ENCODE results near the gene CNTNAP2. TPM values are rescaled to one million over a fixed set of nuclear protein-coding genes. Genes with fewer than 3 reads are reported as not detected.
"Not testable (repeated sequence)": the region's sequence is repeated elsewhere in the genome, so short reads cannot be mapped to it uniquely, and the experiment has no call there.

Gene CNTNAP2
- polyA plus RNA-seq, 3 donors from 2014 or later = 0.94 to 1.1 TPM; not detected in 1

DNA sequence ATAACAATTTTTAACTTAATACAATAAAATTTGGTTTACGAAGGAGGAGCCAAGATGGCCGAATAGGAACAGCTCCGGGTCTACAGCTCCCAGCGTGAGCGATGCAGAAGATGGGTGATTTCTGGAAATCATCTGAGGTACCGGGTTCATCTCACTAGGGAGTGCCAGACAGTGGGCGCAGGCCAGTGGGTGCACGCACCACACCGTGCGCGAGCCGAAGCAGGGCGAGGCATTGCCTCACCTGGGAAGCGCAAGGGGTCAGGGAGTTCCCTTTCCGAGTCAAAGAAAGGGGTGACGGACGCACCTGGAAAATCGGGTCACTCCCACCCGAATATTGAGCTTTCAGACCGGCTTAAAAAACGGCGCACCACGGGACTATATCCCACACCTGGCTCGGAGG is 789.1 kb downstream of the CNTNAP2 start:
- not testable (repeated sequence) for H3K4me1 Mint-ChIP-seq; H3K27me3 Mint-ChIP-seq (ENCODE audit: low read depth in 3 of 3); H3K27ac Mint-ChIP-seq; H3K4me3 Mint-ChIP-seq; H3K36me3 Mint-ChIP-seq; DNase-seq
- peaks cover 9 to 39% (median 22%) of the 10 kb centered on the region in 6 donors for H3K9me3 Mint-ChIP-seq

DNA sequence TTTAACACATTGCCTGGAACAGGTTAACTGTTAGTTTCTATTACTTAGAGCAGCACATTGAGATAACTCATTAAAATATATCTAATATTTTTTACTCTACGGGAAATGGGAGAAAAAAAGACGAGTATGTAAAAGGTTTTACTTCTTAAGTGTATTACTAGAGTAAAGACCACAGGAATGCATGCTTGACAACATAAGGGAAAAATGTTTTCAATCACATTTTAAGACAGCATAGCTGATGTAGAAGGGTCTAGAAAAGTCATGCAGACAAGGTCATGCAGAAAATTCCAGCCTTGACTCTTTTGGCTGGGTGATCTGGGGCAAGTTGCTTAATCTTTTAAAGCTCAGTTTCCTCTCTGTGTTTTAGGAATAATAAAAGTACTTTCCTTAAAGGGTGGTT is 806.2 kb downstream of the CNTNAP2 start:
- peaks cover 8 to 33% (median 20%) of the 10 kb centered on the region in 6 donors for H3K9me3 Mint-ChIP-seq
- H3K27me3 Mint-ChIP-seq (ENCODE audit: low read depth in 3 of 3) = peaks cover 0 to 2% (median 0%) of the 10 kb centered on the region in 3 donors
- H3K27ac Mint-ChIP-seq = no peak overlapping the region
- no peak overlapping the region for H3K4me3 Mint-ChIP-seq
- no peaks in the 10 kb centered on the region for H3K36me3 Mint-ChIP-seq
- DNase-seq = no peak
- no peaks in the 10 kb centered on the region for H3K4me1 Mint-ChIP-seq

DNA sequence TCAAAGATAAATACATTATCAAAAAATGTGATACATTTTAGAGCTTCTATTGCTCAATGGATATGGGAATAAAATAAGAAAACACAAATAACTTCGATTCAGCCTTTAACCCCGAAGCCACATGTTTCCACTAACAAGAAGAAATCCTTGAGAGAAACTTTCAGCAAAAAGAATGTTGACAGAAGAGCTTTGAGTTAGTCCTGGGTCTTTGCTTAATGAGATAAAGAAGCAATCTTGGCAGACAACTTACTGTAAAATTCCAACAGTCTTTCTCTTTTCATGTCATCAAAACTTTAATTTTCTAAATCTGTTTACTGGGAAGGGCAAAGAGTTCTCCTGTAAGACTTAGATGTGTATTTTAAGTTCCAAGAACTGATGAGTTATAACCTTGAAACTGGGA is 810.2 kb downstream of the CNTNAP2 start:
- Mint-ChIP-seq H3K9me3 (peaks cover 0 to 10% (median 4%) of the 10 kb centered on the region in 6 donors), H3K4me1 (no peaks in the 10 kb centered on the region), H3K36me3 (no peaks in the 10 kb centered on the region), H3K27ac (no peak overlapping the region), H3K27me3 (ENCODE audit: low read depth in 3 of 3) (peaks cover 0 to 3% (median 0%) of the 10 kb centered on the region in 3 donors), H3K4me3 (no peak overlapping the region)
- DNase-seq = no peak

DNA sequence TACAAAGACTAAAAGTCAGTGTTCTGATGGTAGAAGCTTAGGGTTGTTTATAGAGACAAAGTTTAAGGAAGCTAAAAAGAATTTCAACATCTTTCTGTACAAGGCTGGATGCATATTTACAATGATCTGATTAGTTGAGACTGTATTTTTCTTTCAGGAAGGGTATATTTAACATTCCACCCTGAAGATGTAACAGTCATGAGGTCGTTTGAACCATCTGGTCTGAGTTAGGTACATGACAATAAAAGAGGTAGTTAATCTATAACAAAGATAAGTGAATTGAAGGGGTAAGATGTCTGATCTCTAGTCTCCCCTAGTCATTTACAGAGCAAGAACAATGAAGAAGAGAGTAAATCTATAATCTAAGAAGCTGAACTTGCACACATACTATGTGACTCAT is 821.2 kb downstream of the CNTNAP2 start:
- H3K27ac Mint-ChIP-seq = no peak overlapping the region
- H3K36me3 Mint-ChIP-seq = no peaks in the 10 kb centered on the region
- no peaks in the 10 kb centered on the region for H3K27me3 Mint-ChIP-seq (ENCODE audit: low read depth in 3 of 3)
- H3K4me3 Mint-ChIP-seq = no peak overlapping the region
- no peaks in the 10 kb centered on the region for H3K4me1 Mint-ChIP-seq
- no peak for DNase-seq
- H3K9me3 Mint-ChIP-seq = peaks cover 3 to 34% (median 13%) of the 10 kb centered on the region in 6 donors

DNA sequence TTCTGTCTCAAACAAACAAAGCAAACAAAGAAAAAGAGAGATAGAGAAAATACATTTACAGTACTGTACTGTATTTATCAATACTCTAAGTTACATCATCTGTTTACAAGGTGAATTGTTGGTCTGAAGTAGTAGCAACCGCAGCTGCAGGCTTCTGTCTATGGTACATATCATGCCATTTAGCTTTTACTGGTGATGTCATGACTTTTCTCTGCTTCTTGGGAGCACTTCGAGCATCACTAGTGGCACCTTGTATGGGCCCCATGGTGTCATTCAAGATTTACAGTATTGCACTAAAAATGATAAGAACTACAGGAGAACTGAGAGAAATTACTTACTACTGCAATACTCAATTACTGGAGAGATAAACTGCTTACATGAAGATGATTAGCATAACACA is 826.9 kb downstream of the CNTNAP2 start:
- H3K9me3 Mint-ChIP-seq = peaks cover 3 to 27% (median 11%) of the 10 kb centered on the region in 6 donors
- no peaks in the 10 kb centered on the region for H3K4me1 Mint-ChIP-seq
- peaks cover 0 to 3% (median 0%) of the 10 kb centered on the region in 3 donors for H3K36me3 Mint-ChIP-seq
- H3K27me3 Mint-ChIP-seq (ENCODE audit: low read depth in 3 of 3) = no peaks in the 10 kb centered on the region
- H3K4me3 Mint-ChIP-seq = no peak overlapping the region
- DNase-seq = no peak
- no peak overlapping the region for H3K27ac Mint-ChIP-seq

DNA sequence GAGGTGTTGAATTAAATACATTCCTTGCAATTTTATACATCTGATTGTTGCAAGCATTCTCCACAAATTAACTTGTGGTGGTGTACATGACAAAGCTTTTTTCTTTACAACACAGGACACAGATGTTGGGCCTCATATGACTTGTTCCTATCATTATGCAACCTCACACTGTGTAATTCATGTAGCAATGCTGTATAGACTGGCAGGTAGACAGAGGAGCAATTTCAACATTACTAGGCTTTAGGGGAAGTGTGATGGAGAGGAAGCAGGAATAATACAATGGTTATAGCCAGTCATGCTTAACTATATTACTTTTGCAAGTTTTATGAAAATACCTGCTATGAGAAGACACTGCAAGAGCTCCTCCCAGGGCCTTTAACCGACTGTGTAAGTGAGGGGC is 832.1 kb downstream of the CNTNAP2 start:
- H3K9me3 Mint-ChIP-seq = peaks cover 6 to 29% (median 14%) of the 10 kb centered on the region in 6 donors

DNA sequence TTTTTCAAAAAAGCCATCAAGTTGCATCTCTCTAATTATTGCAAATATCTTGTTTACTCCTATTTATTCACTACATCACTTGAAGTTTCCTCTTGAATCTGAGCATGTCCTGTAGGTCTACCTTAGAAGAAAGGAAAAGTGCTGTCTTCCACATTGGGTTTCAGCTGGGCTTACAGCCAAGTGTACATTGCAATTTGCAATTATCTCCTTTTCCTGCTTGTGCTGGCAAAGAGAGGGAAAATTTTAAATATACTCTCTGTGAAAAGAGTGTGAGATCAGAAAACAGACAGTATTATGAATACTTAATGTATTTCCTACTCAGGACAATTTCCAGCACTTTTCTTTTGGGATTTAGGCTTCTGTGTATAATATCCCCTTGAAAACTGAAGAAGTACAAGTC is 839.7 kb downstream of the CNTNAP2 start:
- Mint-ChIP-seq H3K9me3 (peaks cover 7 to 48% (median 25%) of the 10 kb centered on the region in 6 donors), H3K4me1 (no peaks in the 10 kb centered on the region), H3K36me3 (peaks cover 0 to 3% (median 3%) of the 10 kb centered on the region in 3 donors), H3K27ac (no peak overlapping the region), H3K27me3 (ENCODE audit: low read depth in 3 of 3) (no peaks in the 10 kb centered on the region), H3K4me3 (no peak overlapping the region)
- no peak for DNase-seq

More for the DNA sequence above, 832.1 kb downstream of the CNTNAP2 start:
- no peak for DNase-seq
- H3K4me3 Mint-ChIP-seq = no peak overlapping the region
- no peak overlapping the region for H3K27ac Mint-ChIP-seq
- peaks cover 0 to 3% (median 0%) of the 10 kb centered on the region in 3 donors for H3K36me3 Mint-ChIP-seq
- no peaks in the 10 kb centered on the region for H3K27me3 Mint-ChIP-seq (ENCODE audit: low read depth in 3 of 3)
- H3K4me1 Mint-ChIP-seq = no peaks in the 10 kb centered on the region

DNA sequence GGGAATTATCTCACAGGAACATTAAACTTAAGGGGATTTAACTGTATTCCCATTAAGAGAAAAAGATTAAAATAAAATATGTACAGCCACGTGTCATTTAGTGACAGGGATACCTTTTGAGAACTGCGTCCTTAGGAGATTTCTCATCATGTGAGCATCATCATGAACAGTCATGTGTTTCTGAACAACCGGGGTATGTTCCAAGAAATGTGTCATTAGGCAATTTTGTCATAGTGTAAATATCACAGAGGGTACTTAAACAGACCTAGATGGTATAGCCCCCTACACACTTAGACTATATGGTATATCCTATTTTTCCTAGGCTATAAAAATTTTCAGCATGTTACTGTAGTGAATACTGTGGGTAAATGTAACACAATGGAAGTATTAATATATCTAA is 840.3 kb downstream of the CNTNAP2 start:
- Mint-ChIP-seq H3K4me3 (no peak overlapping the region), H3K9me3 (peaks cover 4 to 46% (median 21%) of the 10 kb centered on the region in 6 donors), H3K4me1 (no peaks in the 10 kb centered on the region)

DNA sequence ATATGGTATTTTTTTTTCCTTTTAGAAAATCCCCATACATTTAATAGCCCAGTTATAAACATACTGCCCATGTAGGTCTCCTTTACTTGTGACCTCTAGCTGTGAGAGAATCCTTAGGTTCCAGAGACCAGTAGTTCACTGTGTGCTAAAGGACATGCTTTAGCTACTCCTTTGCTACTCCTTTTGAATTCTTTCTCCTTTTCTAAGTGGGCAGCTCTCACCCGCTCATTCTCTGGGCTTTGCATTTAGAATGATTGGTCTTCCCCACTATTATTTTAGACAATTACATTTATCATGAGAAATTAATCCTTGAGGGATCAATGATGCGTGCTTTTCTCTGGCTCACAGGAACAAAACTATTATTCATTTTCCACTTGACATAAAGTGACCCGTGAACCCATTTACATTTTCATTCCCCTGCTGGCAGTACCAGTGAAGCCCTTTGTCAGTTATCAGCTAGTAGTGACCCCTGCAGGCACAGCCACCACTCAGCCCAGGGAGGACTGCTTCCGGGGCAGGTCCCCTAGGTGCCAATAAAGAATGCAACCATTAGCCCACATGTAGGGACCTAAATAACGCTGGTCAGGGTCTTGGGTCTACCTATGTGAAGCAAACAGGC is 844.3 kb downstream of the CNTNAP2 start:
- no peaks in the 10 kb centered on the region for H3K27me3 Mint-ChIP-seq (ENCODE audit: low read depth in 3 of 3)
- H3K4me1 Mint-ChIP-seq = no peaks in the 10 kb centered on the region
- no peak for DNase-seq
- H3K4me3 Mint-ChIP-seq = no peak overlapping the region
- peaks cover 8 to 42% (median 26%) of the 10 kb centered on the region in 6 donors for H3K9me3 Mint-ChIP-seq
- H3K27ac Mint-ChIP-seq = no peak overlapping the region
- peaks cover 0 to 3% (median 3%) of the 10 kb centered on the region in 3 donors for H3K36me3 Mint-ChIP-seq

More for the DNA sequence above, 840.3 kb downstream of the CNTNAP2 start:
- H3K27ac Mint-ChIP-seq = no peak overlapping the region
- peaks cover 0 to 3% (median 3%) of the 10 kb centered on the region in 3 donors for H3K36me3 Mint-ChIP-seq
- H3K27me3 Mint-ChIP-seq (ENCODE audit: low read depth in 3 of 3) = no peaks in the 10 kb centered on the region
- DNase-seq = no peak

DNA sequence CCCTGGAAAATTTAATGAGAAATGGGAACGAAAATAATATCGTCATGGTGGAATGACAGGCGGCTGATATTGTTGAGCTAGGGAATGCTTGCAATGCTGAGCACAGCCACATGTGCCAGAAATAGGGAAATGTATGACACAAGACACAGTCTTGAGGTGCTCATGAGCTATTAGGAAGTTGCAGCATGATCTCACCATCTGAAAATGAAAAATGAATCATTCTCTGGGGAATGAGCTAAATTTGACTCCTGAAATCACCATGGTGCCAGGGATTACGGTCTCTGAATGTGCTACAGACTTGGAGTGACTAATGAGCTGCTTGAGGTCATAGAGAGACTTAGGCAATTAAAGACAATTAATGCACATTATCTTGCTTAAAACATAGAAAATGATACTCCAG is 845.0 kb downstream of the CNTNAP2 start:
- Mint-ChIP-seq H3K27ac (no peak overlapping the region), H3K36me3 (peaks cover 0 to 3% (median 3%) of the 10 kb centered on the region in 3 donors), H3K9me3 (peaks cover 8 to 48% (median 26%) of the 10 kb centered on the region in 6 donors), H3K4me1 (no peaks in the 10 kb centered on the region), H3K4me3 (no peak overlapping the region), H3K27me3 (ENCODE audit: low read depth in 3 of 3) (no peaks in the 10 kb centered on the region)
- DNase-seq = no peak

DNA sequence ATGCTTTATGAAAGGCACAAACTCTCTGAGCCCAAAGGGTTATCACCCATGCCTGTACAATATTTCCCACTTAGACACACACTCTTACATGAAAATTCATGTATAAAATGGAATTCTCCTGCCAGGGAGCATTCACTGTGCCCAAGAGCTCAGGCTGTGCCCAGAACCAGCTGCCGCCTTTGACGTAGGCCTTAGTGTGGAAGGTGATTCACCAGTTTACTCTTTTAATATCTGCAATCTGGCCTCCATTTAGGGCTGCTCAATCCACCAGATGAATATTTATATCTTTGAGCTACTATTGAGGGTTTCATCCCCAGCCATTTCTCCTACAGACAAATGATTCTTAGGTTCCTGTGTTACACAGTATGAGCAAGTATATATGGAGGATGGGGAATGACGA is 849.7 kb downstream of the CNTNAP2 start:
- Mint-ChIP-seq H3K4me3 (no peak overlapping the region), H3K27me3 (ENCODE audit: low read depth in 3 of 3) (no peaks in the 10 kb centered on the region), H3K27ac (no peak overlapping the region), H3K36me3 (no peaks in the 10 kb centered on the region), H3K9me3 (peaks cover 5 to 38% (median 9%) of the 10 kb centered on the region in 6 donors), H3K4me1 (no peaks in the 10 kb centered on the region)
- DNase-seq = no peak

DNA sequence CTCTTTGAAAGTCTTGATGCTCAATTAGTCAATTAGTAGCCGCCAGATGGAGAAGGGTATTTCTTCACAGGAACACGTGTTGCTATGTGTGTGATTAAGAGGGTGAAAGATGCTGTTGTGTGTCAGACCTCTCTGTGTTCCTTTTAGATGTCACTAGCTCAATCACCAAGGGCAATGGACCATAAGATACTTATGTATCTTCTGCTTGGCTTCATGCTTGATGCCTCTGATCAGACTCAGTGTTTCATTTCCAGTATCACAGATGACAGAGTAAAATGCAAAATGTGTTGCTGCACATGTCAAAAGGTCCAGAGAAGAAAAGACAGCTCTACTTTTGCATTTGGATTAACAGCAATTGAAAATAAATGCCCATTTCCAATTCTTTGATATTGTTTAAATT is 865.9 kb downstream of the CNTNAP2 start:
- Mint-ChIP-seq H3K4me3 (no peak overlapping the region), H3K36me3 (no peaks in the 10 kb centered on the region), H3K9me3 (peaks cover 8 to 62% (median 30%) of the 10 kb centered on the region in 6 donors), H3K27ac (no peak overlapping the region), H3K27me3 (ENCODE audit: low read depth in 3 of 3) (peaks cover 0 to 1% (median 0%) of the 10 kb centered on the region in 3 donors), H3K4me1 (no peaks in the 10 kb centered on the region)
- no peak for DNase-seq

DNA sequence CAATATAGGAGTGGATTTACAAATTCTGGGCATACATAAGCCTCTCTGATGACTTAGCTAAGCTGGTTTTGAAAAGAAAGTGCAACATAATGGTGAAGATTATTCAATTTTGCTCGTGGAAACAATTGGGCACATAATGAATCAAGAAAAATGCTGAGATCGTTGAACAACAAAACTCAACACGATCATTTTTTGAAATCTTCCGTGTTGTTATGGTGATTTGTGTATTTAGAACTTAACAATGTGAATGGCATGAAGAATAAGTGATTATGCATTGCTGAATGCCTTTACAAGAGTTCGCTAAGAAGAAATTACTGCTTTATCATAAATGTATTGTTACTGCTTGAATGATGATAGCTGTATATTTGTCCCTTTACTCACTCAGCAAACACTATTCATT is 875.0 kb downstream of the CNTNAP2 start:
- H3K27me3 Mint-ChIP-seq (ENCODE audit: low read depth in 3 of 3) = no peaks in the 10 kb centered on the region
- no peaks in the 10 kb centered on the region for H3K36me3 Mint-ChIP-seq
- no peak for DNase-seq
- H3K9me3 Mint-ChIP-seq = peaks cover 10 to 71% (median 25%) of the 10 kb centered on the region in 6 donors
- H3K27ac Mint-ChIP-seq = no peak overlapping the region
- no peaks in the 10 kb centered on the region for H3K4me1 Mint-ChIP-seq
- H3K4me3 Mint-ChIP-seq = no peak overlapping the region

DNA sequence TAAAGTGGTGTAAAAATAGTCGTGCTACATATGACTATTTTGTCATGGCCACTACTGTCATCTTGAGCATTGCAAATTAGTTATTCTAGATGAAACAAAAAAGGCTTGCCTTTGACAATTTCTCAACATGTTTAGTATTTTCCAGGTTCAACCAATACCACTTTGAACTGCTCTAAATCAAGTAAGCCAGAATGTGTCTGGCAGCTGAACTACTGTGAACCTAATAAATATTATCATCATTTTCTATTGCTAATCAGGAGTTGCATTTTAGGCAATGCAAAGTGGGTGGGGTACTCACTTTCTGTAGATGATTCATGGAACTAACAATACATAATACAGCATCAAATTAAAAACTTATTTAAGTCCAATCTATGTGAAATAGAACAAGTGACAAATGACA is 877.2 kb downstream of the CNTNAP2 start:
- Mint-ChIP-seq H3K4me3 (no peak overlapping the region), H3K27ac (no peak overlapping the region), H3K36me3 (no peaks in the 10 kb centered on the region), H3K9me3 (peaks cover 13 to 69% (median 27%) of the 10 kb centered on the region in 6 donors), H3K27me3 (ENCODE audit: low read depth in 3 of 3) (peaks cover 0 to 1% (median 0%) of the 10 kb centered on the region in 3 donors), H3K4me1 (no peaks in the 10 kb centered on the region)
- no peak for DNase-seq

DNA sequence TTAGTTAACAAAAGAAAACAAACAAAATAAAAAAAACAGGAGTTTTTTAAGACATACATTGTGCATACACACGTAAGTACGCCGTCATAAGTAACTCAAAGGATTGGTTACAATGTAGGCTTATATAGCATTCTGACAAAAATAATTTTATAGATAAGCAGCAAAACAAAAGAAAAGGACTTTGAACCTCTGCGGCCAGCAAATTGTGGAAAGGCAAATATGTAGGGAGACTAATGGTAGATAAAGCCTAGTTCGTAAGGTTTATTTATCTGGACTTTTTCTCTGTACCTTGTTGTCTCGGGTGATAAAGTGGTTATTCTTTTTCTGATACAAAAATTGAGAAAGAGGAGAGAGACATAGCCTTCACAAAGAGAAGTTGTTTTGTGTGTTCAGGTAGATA is 891.9 kb downstream of the CNTNAP2 start:
- H3K27ac Mint-ChIP-seq = no peak overlapping the region
- H3K9me3 Mint-ChIP-seq = peaks cover 2 to 41% (median 21%) of the 10 kb centered on the region in 6 donors
- peaks cover 0 to 2% (median 0%) of the 10 kb centered on the region in 3 donors for H3K27me3 Mint-ChIP-seq (ENCODE audit: low read depth in 3 of 3)
- no peak overlapping the region for H3K4me3 Mint-ChIP-seq
- H3K4me1 Mint-ChIP-seq = no peaks in the 10 kb centered on the region
- DNase-seq = no peak
- no peaks in the 10 kb centered on the region for H3K36me3 Mint-ChIP-seq

Data from immature natural killer cell (primary cell).